GM12878 (cell line): ENCODE results near the gene HMGCL. TPM values are rescaled to one million over a fixed set of nuclear protein-coding genes. Genes with fewer than 3 reads are reported as not detected.
A peak's percentile ranks its signal among the peaks of the same experiment; 100 is the strongest.

ENCODE experiments used
- ATAC-seq: fragments of 200-7000 bp; cut with Tn5 transposase; 3 replicates; pipeline ENCODE4 v1.9.1; 2020; ENCODE audit warnings: mild to moderate bottlenecking, moderate library complexity
- BruUV-seq: library from RNA; stranded (reverse); fragments of 400-500 nt; replicated peaks from 2 replicates; lab custom pipeline; 2021; lab: Mats Ljungman, UMichigan
- CTCF ChIA-PET: fragments of 300-600 bp; sonication (Branson Sonifier 250); formaldehyde crosslinking; extraction: SDS; loops from one replicate; lab custom pipeline; 2021; ENCODE audit warnings: inconsistent platforms; lab: Yijun Ruan, JAX
- POLR2A ChIA-PET: fragments of 350-600 bp; formaldehyde crosslinking; extraction: SDS; loops from one replicate; lab custom pipeline; 2021; ENCODE audit warnings: inconsistent platforms; lab: Charles Lee
- RAD21 ChIA-PET: fragments of 300-600 bp; sonication (Branson Sonifier 250); formaldehyde crosslinking; loops from one replicate; lab custom pipeline; 2023; ENCODE audit warnings: antibody characterized with exemption; ENCODE audit not compliant: unreplicated experiment; lab: Charles Lee
- SMC1A ChIA-PET: fragments of 300-600 bp; sonication (Branson Sonifier 250); formaldehyde crosslinking; loops from one replicate; lab custom pipeline; 2023; ENCODE audit not compliant: unreplicated experiment, uncharacterized antibody; lab: Charles Lee
- DNase-seq: peaks from one replicate; pipeline ENCODE4 v3.0.0-alpha.2; 2011; ENCODE audit warnings: low read depth, low spot score
- FAIRE-seq: peaks from 3 replicates; lab custom pipeline; 2011; peaks lifted over from hg19 to GRCh38; lab: Jason Lieb, UNC
- H2AFZ ChIP-seq: 2 replicates; pipeline ENCODE4 v1.6.0; 2011; ENCODE audit warnings: low read depth, low read length, control low read depth; ENCODE audit not compliant: control insufficient read depth
- H3K27ac ChIP-seq: 2 replicates; pipeline ENCODE4 v1.5.1; 2011; ENCODE audit warnings: control low read depth; ENCODE audit not compliant: control insufficient read depth, insufficient read depth
- H3K27me3 ChIP-seq, 2 experiments: replicated peaks in 1 of 2; 2 replicates each; pipeline versions ENCODE4 v1.6.0 to v1.6.1; 2011; ENCODE audit warnings: low read length in 1 of 2; ENCODE audit not compliant: control insufficient read depth in 2 of 2, insufficient read depth in 2 of 2
- H3K36me3 ChIP-seq, 2 experiments: 2 replicates each; pipeline ENCODE4 v1.5.1; 2011; ENCODE audit warnings: low read length in 1 of 2; ENCODE audit not compliant: control insufficient read depth in 2 of 2, insufficient read depth in 2 of 2
- H3K4me1 ChIP-seq: 2 replicates; pipeline ENCODE4 v1.6.1; 2011; ENCODE audit warnings: mild to moderate bottlenecking, low read length, moderate library complexity, mixed read lengths; ENCODE audit not compliant: control insufficient read depth, insufficient read depth
- H3K4me2 ChIP-seq: 2 replicates; pipeline ENCODE4 v1.6.0; 2011; ENCODE audit warnings: control low read depth; ENCODE audit not compliant: control insufficient read depth, insufficient read depth
- H3K4me3 ChIP-seq: fragments of 200-600 bp; sonication (generic); 2 replicates; pipeline ENCODE4 v1.5.1; 2016
- H3K79me2 ChIP-seq: 2 replicates; pipeline ENCODE4 v1.6.0; 2011; ENCODE audit warnings: low read length; ENCODE audit not compliant: control insufficient read depth, insufficient read depth
- H3K9ac ChIP-seq: 2 replicates; pipeline ENCODE4 v1.8.0; 2011; ENCODE audit warnings: low read length, control low read depth, mixed read lengths; ENCODE audit not compliant: control insufficient read depth, insufficient read depth
- H3K9me3 ChIP-seq: replicated peaks from 3 replicates; pipeline ENCODE4 v1.5.1; 2011; ENCODE audit warnings: mild to moderate bottlenecking, low read length; ENCODE audit not compliant: control insufficient read depth, insufficient read depth
- H4K20me1 ChIP-seq: 2 replicates; pipeline ENCODE4 v1.6.0; 2011; ENCODE audit not compliant: control insufficient read depth, insufficient read depth
- CBFB ChIP-seq: IDR thresholded peaks from 2 replicates; pipeline ENCODE4 v1.6.1; 2016; ENCODE audit warnings: antibody characterized with exemption, low read depth
- CTCF ChIP-seq, 3 experiments: IDR thresholded peaks in 2 of 3; conservative IDR thresholded peaks in 1 of 3; 2 replicates each; pipeline ENCODE4 v1.5.1; 2011; ENCODE audit warnings: low read depth in 3 of 3, low read length in 3 of 3, mild to moderate bottlenecking in 3 of 3, control low read depth in 2 of 3, moderate library complexity in 2 of 3, inconsistent platforms in 1 of 3, mixed read lengths in 1 of 3; ENCODE audit not compliant: control insufficient read depth in 2 of 3, insufficient read depth in 1 of 3; ENCODE audit errors: extremely low read depth in 1 of 3
- CUX1 ChIP-seq: IDR thresholded peaks from 2 replicates; pipeline ENCODE4 v1.6.1; 2012; ENCODE audit warnings: improper control_type of control experiment, low read depth, low read length; ENCODE audit not compliant: insufficient replicate concordance
- EED ChIP-seq: sonication (generic); IDR thresholded peaks from 2 replicates; pipeline ENCODE4 v1.6.1; 2016; ENCODE audit warnings: antibody characterized with exemption, low read depth
- PAX8 ChIP-seq: fragments of 450-650 bp; IDR thresholded peaks from 2 replicates; pipeline ENCODE4 v1.6.1; 2017; ENCODE audit warnings: mild to moderate bottlenecking, moderate library complexity
- RAD21 ChIP-seq: IDR thresholded peaks from 2 replicates; pipeline ENCODE4 v1.6.1; 2011; ENCODE audit warnings: mild to moderate bottlenecking, low read depth, low read length, moderate library complexity; ENCODE audit not compliant: insufficient read depth
- RAD51 ChIP-seq: fragments of 450-650 bp; IDR thresholded peaks from 2 replicates; pipeline ENCODE4 v1.6.1; 2016; ENCODE audit warnings: moderate library complexity, mild to moderate bottlenecking, inconsistent platforms
- REST ChIP-seq: IDR thresholded peaks from 2 replicates; pipeline ENCODE4 v1.6.1; 2012; ENCODE audit warnings: mild to moderate bottlenecking, low read depth, low read length
- RFX5 ChIP-seq: IDR thresholded peaks from 2 replicates; pipeline ENCODE4 v1.6.1; 2011; ENCODE audit warnings: low read depth, low read length, improper control_type of control experiment
- SMC3 ChIP-seq: IDR thresholded peaks from 2 replicates; pipeline ENCODE4 v1.6.1; 2011; ENCODE audit warnings: low read length, improper control_type of control experiment, borderline replicate concordance
- TCF12 ChIP-seq: IDR thresholded peaks from 2 replicates; pipeline ENCODE4 v1.6.1; 2011; ENCODE audit warnings: low read depth, mild to moderate bottlenecking, low read length
- WGBS: methylation state at CpG from one replicate; pipeline ENCODE4 v1.1.6; 2016; ENCODE audit warnings: low lambda C conversion rate; ENCODE audit not compliant: insufficient replicate concordance, insufficient coverage; ENCODE audit errors: missing lambda C conversion rate; 5-methylcytosine and 5-hydroxymethylcytosine counted together
- in situ Hi-C: fragments of 300-500 bp; cut with MboI; formaldehyde crosslinking; loops from 9 replicates; pipeline ENCODE4 v1.14.3; 2018; ENCODE audit warnings: mixed read lengths
- intact Hi-C: fragments of 100-400 bp; cut with micrococcal nuclease; formaldehyde crosslinking; loops from one replicate; pipeline ENCODE4 v1.14.2; 2022; ENCODE audit not compliant: unreplicated experiment
- polyA plus RNA-seq, 11 experiments: library from polyadenylated mRNA; depleted of rRNA in 4 of 11; unstranded in 6 of 11; stranded (reverse) in 5 of 11; fragments of >200 nt; fragmentation: Nextera tagmentation in 4 of 11; fragmentation: Illumina TruSeq in 1 of 11; extraction: Ambion mirVana in 4 of 11; extraction: Trizol in 1 of 11; gene quantifications; 1 replicate in 1 of 11; 2 replicates in 10 of 11; pipeline versions ENCODE4 v1.2.1 to v1.2.3, GENCODE V29; 2011 to 2016; ENCODE audit warnings: inconsistent platforms in 2 of 11, missing spikeins in 2 of 11, low read depth in 1 of 11
- total RNA-seq, 4 experiments: library from RNA; depleted of rRNA in 3 of 4; stranded (reverse); fragments of >200 nt in 3 of 4; fragmentation: Illumina TruSeq in 1 of 4; extraction: Trizol in 1 of 4; gene quantifications; 2 replicates each; pipeline versions ENCODE4 v1.2.1 to v1.2.3, GENCODE V29; 2013 to 2021

The HMGCL gene
- total and polyA plus RNA-seq, 10 of the 15 experiments (the other 5 are each of a cell fraction or from before 2014, with no cell fraction given) = 29.4 to 127 (median 36.4) TPM

GRCh38 chr1:23810818-23811540 is 14.2 kb downstream of the HMGCL start:
- DNase-seq = peak; percentile 59
- Histone ChIP-seq H3K4me3 (no peak overlapping the region), H3K9me3 (no peaks in the 10 kb centered on the region), H3K27me3 (no peaks in the 10 kb centered on the region), H4K20me1 (no peaks in the 10 kb centered on the region), H2AFZ (peak overlapping the region; percentile 50; the same call in 1 of the 2 replicates), H3K9ac (no peak overlapping the region), H3K4me2 (no peak overlapping the region; the same call in 1 of the 2 replicates), H3K4me1 (peaks cover 35% of the 10 kb centered on the region), H3K79me2 (no peaks in the 10 kb centered on the region), H3K36me3 (peaks cover 0 to 5% of the 10 kb centered on the region in 2 experiments; a peak in 2 of 4 replicates), H3K27ac (peak overlapping the region; percentile 38)
- peak; percentile 56 for FAIRE-seq
- WGBS = 2% methylated on average over 3 of the region's 3 CpGs
- POLR2A ChIA-PET = interaction anchor here (0.6 to 4.0 kb wide), 13 partner anchors 11 to 172 kb away, joined by 3 to 14 read pairs (median 5); partner anchors contain the start of genes FUCA1, GALE, HMGCL and PITHD1
- intact Hi-C loops (loop anchor here (1.0 to 10.0 kb wide), 2 partner anchors 43 to 214 kb away; no protein-coding TSS in a partner anchor), in situ Hi-C loops (no loop called here)
- CTCF ChIA-PET = interaction anchor here (0.7 to 6.7 kb wide), 38 partner anchors 9 to 253 kb away, joined by 3 to 220 read pairs (median 6); partner anchors contain the start of genes CNR2, FUCA1, GALE and HMGCL
- SMC1A ChIA-PET = interaction anchor here (0.8 to 6.9 kb wide), 22 partner anchors 9 to 192 kb away, joined by 3 to 117 read pairs (median 8); partner anchors contain the start of genes CNR2, FUCA1, HMGCL and PITHD1
- RAD21 ChIA-PET = interaction anchor here (0.6 to 6.7 kb wide), 26 partner anchors 8 to 220 kb away, joined by 3 to 175 read pairs (median 5); partner anchors contain the start of genes CNR2, FUCA1 and HMGCL
- ATAC-seq = peak; percentile 90
- BruUV-seq = no TSS peak
- TF ChIP-seq EED (peak; percentile 22; the same call in 1 of the 2 replicates), RAD51 (no peak), REST (no peak), RFX5 (no peak), CTCF (IDR thresholded peaks at IDR 0.05 in 2 of 3, conservative IDR thresholded peaks at IDR 0.05 in 1 of 3; ENCODE audit: control insufficient read depth in 2 of 3, extremely low read depth in 1 of 3, insufficient read depth in 1 of 3, low read depth in 3 of 3, low read length in 3 of 3) (peak; percentile 63 to 95 (median 88)), PAX8 (no peak), RAD21 (peak; percentile 79), CUX1 (no peak), CBFB (no peak), SMC3 (peak; percentile 82), TCF12 (0 out of 2 replicates have a peak, but pooled peaks have one; percentile 40)
